SK-N-SH treated with all-trans-retinoic acid at 6 μM for 48 hours (cell line): ENCODE results near the gene MTHFD2L.

Experiments
- ARNTL ChIP-seq: fragments of 450-650 bp; formaldehyde crosslinking; IDR thresholded peaks from 2 replicates; pipeline ENCODE4 v1.5.0; 2020; ENCODE audit warnings: low read depth, mild to moderate bottlenecking, moderate library complexity, borderline replicate concordance
- BACH2 ChIP-seq: fragments of 250-450 bp; sonication (Bioruptor Pico); IDR thresholded peaks from 2 replicates; pipeline ENCODE4 v1.9.0; 2021; ENCODE audit warnings: mild to moderate bottlenecking, borderline replicate concordance
- CSDC2 ChIP-seq: fragments of 250-450 bp; sonication (Bioruptor Pico); IDR thresholded peaks from 2 replicates; pipeline ENCODE4 v1.5.0; 2020; ENCODE audit warnings: mild to moderate bottlenecking, moderate library complexity
- ESRRG ChIP-seq: fragments of 250-450 bp; sonication (Bioruptor Pico); IDR thresholded peaks from 2 replicates; pipeline ENCODE4 v1.6.1; 2021; ENCODE audit warnings: mild to moderate bottlenecking
- OSR1 ChIP-seq: fragments of 250-450 bp; sonication (Bioruptor Pico); IDR thresholded peaks from 2 replicates; pipeline ENCODE4 v1.8.0; 2022; ENCODE audit warnings: moderate library complexity, mild to moderate bottlenecking, inconsistent platforms
- PATZ1 ChIP-seq: fragments of 250-450 bp; sonication (Bioruptor Pico); IDR thresholded peaks from 2 replicates; pipeline ENCODE4 v1.8.0; 2020; ENCODE audit warnings: mild to moderate bottlenecking, moderate library complexity, borderline replicate concordance
- SNAI2 ChIP-seq: fragments of 250-450 bp; sonication (Bioruptor Pico); IDR thresholded peaks from 2 replicates; pipeline ENCODE4 v1.5.0; 2020; ENCODE audit warnings: mild to moderate bottlenecking, moderate library complexity
- TCF4 ChIP-seq: fragments of 250-450 bp; sonication (Bioruptor Pico); IDR thresholded peaks from 2 replicates; pipeline ENCODE4 v1.8.0; 2021; ENCODE audit warnings: mild to moderate bottlenecking, moderate library complexity, borderline replicate concordance
- TOX ChIP-seq: fragments of 250-450 bp; sonication (Bioruptor Pico); IDR thresholded peaks from 2 replicates; pipeline ENCODE4 v1.8.0; 2021; ENCODE audit warnings: mild to moderate bottlenecking, moderate library complexity, borderline replicate concordance
- TSHZ2 ChIP-seq: fragments of 250-450 bp; sonication (Bioruptor Pico); IDR thresholded peaks from 2 replicates; pipeline ENCODE4 v1.5.0; 2020; ENCODE audit warnings: mild to moderate bottlenecking, moderate library complexity
- ZFP3 ChIP-seq: fragments of 250-450 bp; sonication (Bioruptor Pico); IDR thresholded peaks from 2 replicates; pipeline ENCODE4 v1.5.0; 2020; ENCODE audit warnings: mild to moderate bottlenecking, moderate library complexity
- ZNF565 ChIP-seq: fragments of 450-650 bp; formaldehyde crosslinking; conservative IDR thresholded peaks from 2 replicates; pipeline ENCODE4 v1.5.0; 2020; ENCODE audit warnings: low read depth, mild to moderate bottlenecking, moderate library complexity
- TF ChIP-seq, protein P1 (sequence below): fragments of 250-450 bp; sonication (Bioruptor Pico); IDR thresholded peaks from 2 replicates; pipeline ENCODE4 v1.5.1; 2020; ENCODE audit warnings: low read depth, mild to moderate bottlenecking, moderate library complexity
- TF ChIP-seq, protein P2 (sequence below): fragments of 250-450 bp; sonication (Bioruptor Pico); IDR thresholded peaks from 2 replicates; pipeline ENCODE4 v1.8.0; 2021; ENCODE audit warnings: low read depth, mild to moderate bottlenecking, moderate library complexity, borderline replicate concordance

GRCh38 chr4:74205559-74205958 lies 47.6 kb downstream of the MTHFD2L start:
- no peak for TF ChIP-seq CSDC2
- no peak for TF ChIP-seq ZFP3 (CRISPR knock-in tag)
- TF ChIP-seq TOX (CRISPR knock-in tag): no peak
- no peak for TF ChIP-seq PATZ1
- no peak for TF ChIP-seq TSHZ2 (CRISPR knock-in tag)
- TF ChIP-seq OSR1: no peak
- no peak for TF ChIP-seq SNAI2
- TF ChIP-seq, protein P1, sequence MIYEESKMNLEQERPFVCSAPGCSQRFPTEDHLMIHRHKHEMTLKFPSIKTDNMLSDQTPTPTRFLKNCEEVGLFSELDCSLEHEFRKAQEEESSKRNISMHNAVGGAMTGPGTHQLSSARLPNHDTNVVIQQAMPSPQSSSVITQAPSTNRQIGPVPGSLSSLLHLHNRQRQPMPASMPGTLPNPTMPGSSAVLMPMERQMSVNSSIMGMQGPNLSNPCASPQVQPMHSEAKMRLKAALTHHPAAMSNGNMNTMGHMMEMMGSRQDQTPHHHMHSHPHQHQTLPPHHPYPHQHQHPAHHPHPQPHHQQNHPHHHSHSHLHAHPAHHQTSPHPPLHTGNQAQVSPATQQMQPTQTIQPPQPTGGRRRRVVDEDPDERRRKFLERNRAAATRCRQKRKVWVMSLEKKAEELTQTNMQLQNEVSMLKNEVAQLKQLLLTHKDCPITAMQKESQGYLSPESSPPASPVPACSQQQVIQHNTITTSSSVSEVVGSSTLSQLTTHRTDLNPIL (CRISPR knock-in tag): no peak
- TF ChIP-seq ZNF565 (CRISPR knock-in tag): no peak
- TF ChIP-seq, protein P2, sequence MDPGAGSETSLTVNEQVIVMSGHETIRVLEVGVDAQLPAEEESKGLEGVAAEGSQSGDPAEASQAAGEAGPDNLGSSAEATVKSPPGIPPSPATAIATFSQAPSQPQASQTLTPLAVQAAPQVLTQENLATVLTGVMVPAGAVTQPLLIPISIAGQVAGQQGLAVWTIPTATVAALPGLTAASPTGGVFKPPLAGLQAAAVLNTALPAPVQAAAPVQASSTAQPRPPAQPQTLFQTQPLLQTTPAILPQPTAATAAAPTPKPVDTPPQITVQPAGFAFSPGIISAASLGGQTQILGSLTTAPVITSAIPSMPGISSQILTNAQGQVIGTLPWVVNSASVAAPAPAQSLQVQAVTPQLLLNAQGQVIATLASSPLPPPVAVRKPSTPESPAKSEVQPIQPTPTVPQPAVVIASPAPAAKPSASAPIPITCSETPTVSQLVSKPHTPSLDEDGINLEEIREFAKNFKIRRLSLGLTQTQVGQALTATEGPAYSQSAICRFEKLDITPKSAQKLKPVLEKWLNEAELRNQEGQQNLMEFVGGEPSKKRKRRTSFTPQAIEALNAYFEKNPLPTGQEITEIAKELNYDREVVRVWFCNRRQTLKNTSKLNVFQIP: no peak
- TF ChIP-seq TCF4 (CRISPR knock-in tag): no peak
- no peak for TF ChIP-seq ESRRG (CRISPR knock-in tag)
- no peak for TF ChIP-seq ARNTL
- TF ChIP-seq BACH2 (CRISPR knock-in tag): no peak
